ENCODE measurements around the gene LRRC49.
"Not testable (repeated sequence)": the region's sequence is repeated elsewhere in the genome, so short reads cannot be mapped to it uniquely, and the experiment has no call there.

DNA sequence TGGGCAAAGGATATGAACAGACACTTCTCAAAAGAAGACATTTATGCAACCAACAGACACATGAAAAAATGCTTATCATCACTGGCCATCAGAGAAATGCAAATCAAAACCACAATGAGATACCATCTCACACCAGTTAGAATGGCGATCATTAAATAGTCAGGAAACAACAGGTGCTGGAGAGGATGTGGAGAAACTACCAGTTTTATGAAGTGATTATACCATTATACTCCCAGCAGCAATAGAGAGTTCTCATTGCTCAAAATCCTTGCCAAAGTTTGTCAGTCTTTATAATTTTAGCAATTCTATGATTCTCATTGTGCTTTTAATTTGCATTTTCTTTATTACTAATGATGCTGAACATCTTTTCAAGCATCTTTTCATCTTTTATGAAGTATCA is 34.3 kb downstream of the LRRC49 start:
- TF ChIP-seq, protein P1, sequence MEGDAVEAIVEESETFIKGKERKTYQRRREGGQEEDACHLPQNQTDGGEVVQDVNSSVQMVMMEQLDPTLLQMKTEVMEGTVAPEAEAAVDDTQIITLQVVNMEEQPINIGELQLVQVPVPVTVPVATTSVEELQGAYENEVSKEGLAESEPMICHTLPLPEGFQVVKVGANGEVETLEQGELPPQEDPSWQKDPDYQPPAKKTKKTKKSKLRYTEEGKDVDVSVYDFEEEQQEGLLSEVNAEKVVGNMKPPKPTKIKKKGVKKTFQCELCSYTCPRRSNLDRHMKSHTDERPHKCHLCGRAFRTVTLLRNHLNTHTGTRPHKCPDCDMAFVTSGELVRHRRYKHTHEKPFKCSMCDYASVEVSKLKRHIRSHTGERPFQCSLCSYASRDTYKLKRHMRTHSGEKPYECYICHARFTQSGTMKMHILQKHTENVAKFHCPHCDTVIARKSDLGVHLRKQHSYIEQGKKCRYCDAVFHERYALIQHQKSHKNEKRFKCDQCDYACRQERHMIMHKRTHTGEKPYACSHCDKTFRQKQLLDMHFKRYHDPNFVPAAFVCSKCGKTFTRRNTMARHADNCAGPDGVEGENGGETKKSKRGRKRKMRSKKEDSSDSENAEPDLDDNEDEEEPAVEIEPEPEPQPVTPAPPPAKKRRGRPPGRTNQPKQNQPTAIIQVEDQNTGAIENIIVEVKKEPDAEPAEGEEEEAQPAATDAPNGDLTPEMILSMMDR (IDR thresholded peaks at IDR 0.05), result not testable (repeated sequence)
- TF ChIP-seq POLR2AphosphoS5 (IDR thresholded peaks at IDR 0.05); POLR2A (IDR thresholded peaks at IDR 0.05; ENCODE audit: low read depth): not testable (repeated sequence)

All from esophagus muscularis mucosa (tissue), 3 donors.